IPS-15b (cell line): ENCODE measurements around the gene TGFBR2.

Source experiments
- H3K27me3 ChIP-seq: one replicate; pipeline ENCODE4 v1.6.1; 2013; ENCODE audit warnings: low read length; ENCODE audit not compliant: control insufficient read depth, insufficient read depth
- H3K36me3 ChIP-seq: one replicate; pipeline ENCODE4 v1.6.1; 2013; ENCODE audit warnings: low read length; ENCODE audit not compliant: control insufficient read depth, insufficient read depth
- H3K4me1 ChIP-seq: one replicate; pipeline ENCODE4 v1.6.1; 2013; ENCODE audit warnings: mild to moderate bottlenecking, low read length; ENCODE audit not compliant: control insufficient read depth, insufficient read depth
- H3K4me3 ChIP-seq: one replicate; pipeline ENCODE4 v1.5.1; 2013; ENCODE audit warnings: low read depth, low read length
- H3K9ac ChIP-seq: one replicate; pipeline ENCODE4 v1.6.1; 2013; ENCODE audit warnings: low read depth, mild to moderate bottlenecking, low read length
- H3K9me3 ChIP-seq: one replicate; pipeline ENCODE4 v1.6.1; 2013; ENCODE audit warnings: mild to moderate bottlenecking, low read length; ENCODE audit not compliant: control insufficient read depth, insufficient read depth

The TGFBR2 gene

DNA sequence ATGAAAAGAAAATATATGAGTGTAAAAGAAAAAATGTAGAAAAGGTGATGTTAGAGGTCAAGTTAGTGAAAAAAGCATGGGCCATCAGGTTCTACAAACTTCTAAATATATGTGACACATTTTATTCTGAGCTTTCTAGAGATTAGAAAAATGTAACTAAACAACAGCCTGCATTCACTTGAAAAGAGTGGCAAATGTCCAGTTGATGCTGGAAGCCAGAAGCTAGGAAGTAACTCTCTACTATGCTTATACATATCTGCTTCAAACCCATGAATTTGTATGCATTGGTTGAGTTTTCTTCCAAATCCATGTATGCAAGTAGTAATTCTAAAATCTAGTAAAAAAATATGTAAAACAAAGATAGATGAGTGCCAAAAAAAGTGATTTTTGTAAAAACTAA lies 123.5 kb downstream of the TGFBR2 start:
- H3K9me3 ChIP-seq = no peaks in the 10 kb centered on the region
- no peak overlapping the region for H3K9ac ChIP-seq
- no peaks in the 10 kb centered on the region for H3K27me3 ChIP-seq
- no peak overlapping the region for H3K4me3 ChIP-seq
- H3K36me3 ChIP-seq = no peaks in the 10 kb centered on the region
- no peaks in the 10 kb centered on the region for H3K4me1 ChIP-seq

DNA sequence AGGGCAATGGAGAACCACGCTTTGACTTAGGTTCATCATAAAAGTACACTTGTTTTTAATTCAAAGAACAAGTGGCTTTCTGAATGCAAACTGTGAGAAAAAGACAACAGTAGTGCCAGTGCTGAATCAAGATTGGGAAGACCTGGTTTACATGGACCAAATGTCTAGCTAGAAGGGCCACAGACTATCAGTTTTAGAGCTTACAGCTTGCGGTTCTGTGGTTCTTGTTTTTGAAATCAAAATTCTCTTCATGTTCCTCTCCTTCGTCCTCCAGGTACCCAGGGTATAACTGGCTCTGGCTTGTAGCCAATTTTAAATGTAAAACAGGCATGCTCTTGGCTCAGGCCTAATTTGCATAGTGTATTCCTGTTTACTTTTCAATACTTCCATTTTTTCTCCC lies 124.6 kb downstream of the TGFBR2 start:
- Histone ChIP-seq H3K36me3 (no peaks in the 10 kb centered on the region), H3K9me3 (no peaks in the 10 kb centered on the region), H3K27me3 (no peaks in the 10 kb centered on the region), H3K4me3 (no peak overlapping the region), H3K4me1 (no peaks in the 10 kb centered on the region), H3K9ac (no peak overlapping the region)

DNA sequence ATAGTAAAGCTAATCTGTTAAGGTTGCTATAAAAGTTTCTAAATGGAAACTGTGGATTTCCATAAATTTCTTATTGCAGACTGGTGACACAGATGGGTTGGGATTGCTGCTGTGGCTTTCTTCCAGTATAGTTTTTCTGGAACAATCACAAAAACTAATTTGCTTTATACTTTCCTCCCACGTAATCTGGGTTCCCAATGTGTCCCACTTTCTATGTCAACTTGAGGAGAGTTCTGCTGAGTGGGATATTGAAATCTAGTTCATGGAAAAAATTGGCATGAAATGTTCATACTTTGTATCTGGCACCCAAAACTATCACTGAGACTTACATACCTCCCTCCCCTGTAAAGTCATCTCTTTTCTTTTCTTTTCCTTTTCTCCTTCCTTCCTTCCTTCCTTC lies 126.8 kb downstream of the TGFBR2 start:
- no peaks in the 10 kb centered on the region for H3K9me3 ChIP-seq
- no peaks in the 10 kb centered on the region for H3K27me3 ChIP-seq
- no peaks in the 10 kb centered on the region for H3K36me3 ChIP-seq
- no peak overlapping the region for H3K4me3 ChIP-seq
- no peaks in the 10 kb centered on the region for H3K4me1 ChIP-seq
- no peak overlapping the region for H3K9ac ChIP-seq

DNA sequence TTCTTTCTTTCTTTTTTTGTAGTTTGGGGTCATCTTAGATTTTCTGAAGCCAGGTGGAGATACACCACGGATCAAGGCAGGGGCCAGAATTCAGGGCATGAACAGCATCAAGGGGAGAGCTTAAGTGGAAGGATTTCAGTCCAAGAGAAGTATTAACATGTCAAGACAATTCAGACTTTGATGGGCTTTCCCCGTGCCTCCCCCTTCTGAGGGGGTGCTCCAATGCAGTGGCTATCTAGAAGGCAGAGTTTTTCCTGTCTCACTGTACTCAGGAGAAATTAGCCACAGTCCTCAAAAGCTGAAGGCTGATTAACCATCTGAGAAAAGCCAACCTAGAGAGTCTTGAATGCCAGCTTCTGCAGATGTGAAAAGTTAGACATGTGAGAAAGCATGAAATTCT lies 127.3 kb downstream of the TGFBR2 start:
- Histone ChIP-seq H3K9ac (no peak overlapping the region), H3K9me3 (no peaks in the 10 kb centered on the region), H3K36me3 (no peaks in the 10 kb centered on the region), H3K27me3 (no peaks in the 10 kb centered on the region), H3K4me3 (no peak overlapping the region), H3K4me1 (no peaks in the 10 kb centered on the region)

DNA sequence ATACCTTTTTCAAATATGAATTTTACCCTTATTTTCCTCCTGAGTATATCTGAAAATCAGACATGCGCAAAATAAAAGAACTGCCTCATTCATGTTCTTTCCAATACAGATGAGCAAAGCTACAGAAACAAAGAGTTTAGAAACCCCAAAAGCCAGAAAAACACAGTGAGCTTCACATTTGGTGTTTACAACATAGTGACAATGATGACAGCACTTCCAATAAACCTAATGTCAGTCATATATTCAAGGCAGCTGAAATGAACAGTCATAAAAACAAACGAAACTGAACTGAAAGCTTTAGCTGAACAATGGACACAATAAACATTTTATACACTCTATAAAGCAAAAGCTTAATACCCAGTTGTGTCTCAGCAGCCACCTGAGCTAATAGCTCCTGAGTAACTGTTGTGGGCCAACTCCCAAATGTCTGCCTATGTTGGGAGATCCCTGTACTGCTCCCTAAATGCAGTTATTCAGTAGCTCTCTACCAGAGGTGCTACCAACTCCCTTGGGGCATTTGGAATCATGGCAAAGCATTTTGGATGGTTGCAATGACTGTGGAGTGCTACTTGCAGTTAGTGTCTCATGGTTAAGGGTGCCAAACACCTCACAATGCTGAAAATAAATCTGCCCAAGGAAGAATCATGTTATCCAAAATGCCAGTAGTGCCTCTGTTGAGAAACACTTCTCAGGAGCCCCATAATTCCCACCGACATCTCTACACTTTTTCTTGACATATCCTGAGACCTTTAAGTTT lies 131.5 kb downstream of the TGFBR2 start:
- peaks cover 2% of the 10 kb centered on the region for H3K4me1 ChIP-seq

DNA sequence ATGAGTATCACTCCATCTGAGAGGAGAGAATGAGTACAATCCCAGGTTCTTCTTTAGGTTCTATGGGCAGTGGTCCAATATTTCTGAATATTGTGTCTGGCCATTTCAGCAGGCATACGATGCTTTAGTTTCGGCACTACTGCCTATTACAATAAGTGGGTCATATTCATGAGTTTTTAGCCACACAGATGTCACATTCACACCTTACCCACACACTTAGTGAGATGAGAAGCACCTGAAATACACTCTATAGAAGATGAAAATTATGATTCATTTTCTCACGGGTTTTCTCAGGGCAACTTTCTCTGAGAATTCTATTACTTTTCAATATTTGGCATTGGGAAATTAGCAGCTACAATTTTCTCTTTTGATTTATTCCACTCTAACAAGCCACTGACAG lies 132.2 kb downstream of the TGFBR2 start:
- Histone ChIP-seq H3K9me3 (no peaks in the 10 kb centered on the region), H3K27me3 (no peaks in the 10 kb centered on the region), H3K36me3 (no peaks in the 10 kb centered on the region), H3K4me3 (no peak overlapping the region), H3K9ac (no peak overlapping the region), H3K4me1 (peaks cover 8% of the 10 kb centered on the region)

More for the DNA sequence above, 131.5 kb downstream of the TGFBR2 start:
- no peaks in the 10 kb centered on the region for H3K9me3 ChIP-seq
- no peaks in the 10 kb centered on the region for H3K27me3 ChIP-seq
- H3K4me3 ChIP-seq = no peak overlapping the region
- no peak overlapping the region for H3K9ac ChIP-seq
- no peaks in the 10 kb centered on the region for H3K36me3 ChIP-seq

DNA sequence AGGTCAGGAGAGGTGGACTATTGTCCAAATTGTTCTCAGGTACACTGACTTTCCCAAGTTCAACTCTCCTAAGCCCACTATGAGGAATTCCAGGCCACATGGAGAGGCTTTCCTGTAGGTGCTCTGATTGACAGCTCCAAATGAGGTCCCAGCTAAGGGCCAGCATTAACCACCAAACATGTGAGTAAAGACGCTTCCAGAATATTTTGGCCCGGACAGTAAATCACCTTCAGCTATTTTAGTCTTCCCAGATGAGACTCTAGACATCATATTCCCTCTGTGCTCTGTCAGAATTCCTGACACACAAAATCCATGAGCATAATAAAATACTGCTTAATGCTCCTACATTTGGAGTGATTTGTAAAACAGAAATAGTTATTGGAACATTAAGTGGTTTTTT lies 135.5 kb downstream of the TGFBR2 start:
- Histone ChIP-seq H3K9ac (no peak overlapping the region), H3K9me3 (no peaks in the 10 kb centered on the region), H3K27me3 (no peaks in the 10 kb centered on the region), H3K4me3 (no peak overlapping the region), H3K36me3 (no peaks in the 10 kb centered on the region), H3K4me1 (peaks cover 8% of the 10 kb centered on the region)

DNA sequence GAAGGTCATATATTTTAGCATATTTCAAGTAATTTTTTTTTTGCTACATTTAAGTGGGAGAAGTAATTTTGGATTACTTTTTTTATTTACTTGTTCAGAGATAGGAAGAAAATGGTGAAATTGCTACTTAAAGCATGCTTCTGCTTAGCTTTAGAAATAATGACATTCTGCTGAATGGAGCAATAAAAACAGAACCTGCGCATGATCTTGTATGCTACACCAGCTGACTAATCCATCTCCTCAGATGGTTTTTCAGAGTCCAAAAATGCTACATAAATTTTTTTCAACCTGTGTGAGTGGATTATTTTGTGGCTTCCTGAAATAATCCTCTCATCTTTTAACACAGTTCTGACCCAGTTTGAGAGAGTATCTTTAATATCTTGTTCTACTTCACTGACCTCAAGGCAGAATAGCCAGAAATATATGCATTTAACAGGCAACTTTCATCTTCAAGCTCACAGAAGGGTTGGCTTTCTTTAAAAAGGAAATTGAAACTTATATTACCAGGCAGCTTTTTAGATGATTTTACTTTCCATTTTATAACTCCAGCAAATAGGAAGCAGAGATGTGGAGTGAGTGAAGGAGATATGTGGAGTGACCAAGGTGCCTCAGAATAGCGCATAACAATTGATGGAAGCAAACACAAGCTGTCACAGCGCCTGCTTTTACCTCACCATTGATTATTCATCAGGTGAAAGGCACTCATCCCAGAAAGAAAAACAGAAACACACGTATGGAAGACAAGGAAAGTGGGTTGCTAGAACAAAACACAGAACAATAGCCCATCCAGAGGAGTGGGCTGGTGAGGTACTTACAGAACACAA lies 136.6 kb downstream of the TGFBR2 start:
- Histone ChIP-seq H3K36me3 (no peaks in the 10 kb centered on the region), H3K9me3 (no peaks in the 10 kb centered on the region), H3K4me1 (peaks cover 8% of the 10 kb centered on the region), H3K4me3 (no peak overlapping the region), H3K9ac (no peak overlapping the region), H3K27me3 (no peaks in the 10 kb centered on the region)
